Measurements from ENCODE around the gene SLC26A11.

Gene SLC26A11

DNA sequence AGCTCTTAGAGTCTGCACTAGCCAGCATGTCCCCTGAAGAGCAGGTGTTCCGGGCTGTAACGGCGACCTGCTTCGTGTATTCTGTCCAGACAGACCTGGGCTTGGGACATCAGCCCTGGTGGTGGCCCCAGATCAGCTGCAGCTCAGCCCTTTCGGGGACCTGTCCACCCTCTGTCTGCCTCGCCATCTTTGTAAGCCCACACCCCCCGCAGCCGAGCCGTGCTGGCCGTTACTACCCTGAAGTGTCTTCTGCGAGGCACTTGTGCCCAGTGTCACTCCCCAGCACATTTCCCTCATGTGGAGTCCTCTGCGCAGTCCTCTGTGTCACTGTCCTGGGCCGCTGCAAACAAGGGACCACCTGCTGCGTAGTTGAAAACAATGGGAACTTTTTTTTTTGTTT is 40.0 kb upstream of the SLC26A11 start:
- TF ChIP-seq, protein P1, sequence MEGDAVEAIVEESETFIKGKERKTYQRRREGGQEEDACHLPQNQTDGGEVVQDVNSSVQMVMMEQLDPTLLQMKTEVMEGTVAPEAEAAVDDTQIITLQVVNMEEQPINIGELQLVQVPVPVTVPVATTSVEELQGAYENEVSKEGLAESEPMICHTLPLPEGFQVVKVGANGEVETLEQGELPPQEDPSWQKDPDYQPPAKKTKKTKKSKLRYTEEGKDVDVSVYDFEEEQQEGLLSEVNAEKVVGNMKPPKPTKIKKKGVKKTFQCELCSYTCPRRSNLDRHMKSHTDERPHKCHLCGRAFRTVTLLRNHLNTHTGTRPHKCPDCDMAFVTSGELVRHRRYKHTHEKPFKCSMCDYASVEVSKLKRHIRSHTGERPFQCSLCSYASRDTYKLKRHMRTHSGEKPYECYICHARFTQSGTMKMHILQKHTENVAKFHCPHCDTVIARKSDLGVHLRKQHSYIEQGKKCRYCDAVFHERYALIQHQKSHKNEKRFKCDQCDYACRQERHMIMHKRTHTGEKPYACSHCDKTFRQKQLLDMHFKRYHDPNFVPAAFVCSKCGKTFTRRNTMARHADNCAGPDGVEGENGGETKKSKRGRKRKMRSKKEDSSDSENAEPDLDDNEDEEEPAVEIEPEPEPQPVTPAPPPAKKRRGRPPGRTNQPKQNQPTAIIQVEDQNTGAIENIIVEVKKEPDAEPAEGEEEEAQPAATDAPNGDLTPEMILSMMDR (IDR thresholded peaks at IDR 0.05; ENCODE audit: control extremely low read depth, extremely low read depth, low read depth, missing control alignments) = no peak
- CTCF ChIA-PET = interaction anchor here (1.0 to 1.2 kb wide), 2 partner anchors 15 to 79 kb away, joined by 3 read pairs; partner anchors contain the start of gene GAA
- DNase-seq (ENCODE audit: extremely low spot score) = no peak
- POLR2A ChIA-PET = interaction anchor here (0.6 kb wide), 1 partner anchor 33 kb away, joined by 4 read pairs; no protein-coding TSS in a partner anchor

DNA sequence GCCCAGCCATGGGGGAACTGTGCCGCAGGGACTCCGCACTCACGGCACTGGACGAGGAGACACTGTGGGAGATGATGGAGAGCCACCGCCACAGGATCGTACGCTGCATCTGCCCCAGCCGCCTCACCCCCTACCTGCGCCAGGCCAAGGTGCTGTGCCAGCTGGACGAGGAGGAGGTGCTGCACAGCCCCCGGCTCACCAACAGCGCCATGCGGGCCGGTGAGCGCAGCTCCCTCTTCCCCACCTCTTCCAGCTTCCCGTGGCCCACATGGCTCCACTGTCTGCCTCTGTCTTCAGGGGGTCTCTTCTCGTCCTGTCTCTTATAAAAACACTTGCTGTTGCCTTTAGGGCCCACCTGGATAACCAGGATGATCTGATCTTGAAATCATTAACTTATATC is 38.8 kb upstream of the SLC26A11 start:
- no peak for DNase-seq (ENCODE audit: extremely low spot score)
- POLR2A ChIA-PET = no interaction called here
- CTCF ChIA-PET = interaction anchor here (1.4 kb wide), 1 partner anchor 14 kb away, joined by 5 read pairs; no protein-coding TSS in a partner anchor
- TF ChIP-seq, protein P1 (IDR thresholded peaks at IDR 0.05; ENCODE audit: control extremely low read depth, extremely low read depth, low read depth, missing control alignments) = no peak

DNA sequence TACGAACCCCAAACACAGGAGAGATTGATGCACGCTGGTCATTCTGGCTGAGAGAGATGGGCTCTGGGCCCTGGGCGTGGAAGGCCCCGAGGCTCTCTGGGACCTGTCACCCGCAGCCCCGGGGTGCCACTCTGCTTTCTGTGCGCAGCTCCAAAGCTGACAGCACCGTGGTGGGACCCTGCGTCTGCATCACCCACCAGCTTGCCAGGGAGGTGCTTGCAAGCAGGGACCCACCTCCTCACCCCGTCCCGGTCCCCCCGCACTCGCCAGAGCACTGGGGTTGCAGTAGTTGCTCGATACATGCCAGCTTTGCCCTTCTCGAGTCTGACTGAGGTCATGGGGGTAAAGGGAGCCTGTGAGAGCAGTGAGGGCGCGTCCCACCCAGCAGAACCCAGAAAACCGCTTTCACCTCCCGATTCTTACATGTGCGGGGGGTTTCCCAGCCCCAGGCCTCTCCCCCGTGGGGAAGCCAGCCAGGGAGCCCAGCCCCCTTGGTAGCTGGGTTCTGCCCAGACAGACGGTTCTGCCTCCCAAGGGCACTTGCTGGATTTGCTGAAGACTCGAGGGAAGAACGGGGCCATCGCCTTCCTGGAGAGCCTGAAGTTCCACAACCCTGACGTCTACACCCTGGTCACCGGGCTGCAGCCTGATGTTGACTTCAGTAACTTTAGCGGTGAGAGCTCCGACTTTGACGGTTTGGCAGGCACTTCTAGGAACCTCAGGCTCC is 37.9 kb upstream of the SLC26A11 start:
- CTCF ChIA-PET = interaction anchor here (1.4 kb wide), 1 partner anchor 13 kb away, joined by 5 read pairs; no protein-coding TSS in a partner anchor
- no peak for DNase-seq (ENCODE audit: extremely low spot score)
- TF ChIP-seq, protein P1 (IDR thresholded peaks at IDR 0.05; ENCODE audit: control extremely low read depth, extremely low read depth, low read depth, missing control alignments) = no peak
- POLR2A ChIA-PET = no interaction called here

DNA sequence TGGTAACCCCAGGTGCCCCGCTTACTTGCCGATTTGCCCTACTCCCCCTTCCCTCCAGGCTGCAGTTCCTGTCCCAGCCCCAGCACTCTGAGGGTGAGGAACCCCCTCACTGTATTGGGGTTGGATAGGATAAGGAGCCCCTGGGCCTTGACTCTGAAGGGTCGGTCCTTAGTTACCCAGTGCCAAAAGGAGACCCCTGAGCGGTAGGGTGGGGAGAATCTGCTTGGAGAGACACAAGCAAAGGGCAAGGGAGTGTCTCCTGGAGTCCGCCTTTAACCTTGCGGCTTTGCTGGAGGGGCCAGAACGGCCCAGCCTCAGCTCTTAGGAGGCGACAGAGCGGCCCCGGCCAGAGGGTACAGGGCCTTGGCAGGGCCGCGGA is 37.4 kb upstream of the SLC26A11 start:
- TF ChIP-seq, protein P1 (IDR thresholded peaks at IDR 0.05; ENCODE audit: control extremely low read depth, extremely low read depth, low read depth, missing control alignments) = no peak
- no peak for DNase-seq (ENCODE audit: extremely low spot score)
- ChIA-PET POLR2A (no interaction called here), CTCF (interaction anchor here (0.9 to 1.3 kb wide), 2 partner anchors 9 to 12 kb away, joined by 3 to 4 read pairs; no protein-coding TSS in a partner anchor)

DNA sequence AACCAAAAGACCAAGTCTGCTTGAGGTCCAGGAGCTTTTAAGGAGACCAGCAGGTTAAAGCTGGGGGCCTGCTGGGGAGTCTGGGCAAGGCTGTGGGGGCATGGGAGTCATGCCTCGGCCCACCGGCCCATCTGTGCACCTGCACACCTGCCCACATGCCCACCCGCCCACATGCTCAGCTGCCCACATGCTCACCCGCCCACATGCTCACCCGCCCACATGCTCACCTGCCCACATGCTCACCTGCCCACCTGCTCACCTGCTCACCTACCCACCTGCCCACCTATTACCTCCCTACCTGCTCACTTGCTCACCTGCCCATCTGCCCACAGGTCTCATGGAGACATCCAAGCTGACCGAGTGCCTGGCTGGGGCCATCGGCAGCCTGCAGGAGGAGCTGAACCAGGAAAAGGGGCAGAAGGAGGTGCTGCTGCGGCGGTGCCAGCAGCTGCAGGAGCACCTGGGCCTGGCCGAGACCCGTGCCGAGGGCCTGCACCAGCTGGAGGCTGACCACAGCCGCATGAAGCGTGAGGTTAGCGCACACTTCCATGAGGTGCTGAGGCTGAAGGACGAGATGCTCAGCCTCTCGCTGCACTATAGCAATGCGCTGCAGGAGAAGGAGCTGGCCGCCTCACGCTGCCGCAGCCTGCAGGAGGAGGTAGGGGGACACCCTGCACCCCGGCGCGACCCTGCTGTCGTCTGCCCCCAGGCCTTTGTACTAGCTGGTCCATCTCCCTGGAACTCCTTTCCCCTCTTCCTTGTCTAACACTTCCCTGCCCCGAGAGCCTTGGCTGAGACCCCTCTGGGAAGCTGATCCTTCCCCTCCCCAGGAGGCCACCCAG is 36.4 kb upstream of the SLC26A11 start:
- CTCF ChIA-PET = interaction anchor here (0.9 to 1.3 kb wide), 3 partner anchors 8 to 13 kb away, joined by 3 to 4 read pairs (median 3); no protein-coding TSS in a partner anchor

DNA sequence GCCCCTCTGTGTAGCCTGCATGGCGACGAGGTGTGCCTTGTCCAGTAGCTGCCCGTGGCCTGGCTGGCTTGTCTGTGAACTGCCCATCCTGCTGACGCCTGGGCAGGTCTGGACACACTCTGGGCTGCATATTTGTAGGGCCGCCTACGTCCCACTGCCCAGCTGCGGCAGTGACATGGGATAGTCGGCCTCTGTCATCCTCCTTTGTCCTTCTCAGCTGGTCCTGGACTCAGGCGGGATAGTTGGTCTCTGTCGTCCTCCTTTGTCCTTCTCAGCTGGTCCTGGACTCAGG is 35.9 kb upstream of the SLC26A11 start:
- TF ChIP-seq, protein P1 (IDR thresholded peaks at IDR 0.05; ENCODE audit: control extremely low read depth, extremely low read depth, low read depth, missing control alignments) = no peak
- POLR2A ChIA-PET = no interaction called here
- DNase-seq (ENCODE audit: extremely low spot score) = no peak
- CTCF ChIA-PET = interaction anchor here (1.0 to 1.3 kb wide), 3 partner anchors 8 to 13 kb away, joined by 3 to 4 read pairs (median 3); no protein-coding TSS in a partner anchor

More for the DNA sequence above, 36.4 kb upstream of the SLC26A11 start:
- no peak for DNase-seq (ENCODE audit: extremely low spot score)
- POLR2A ChIA-PET = no interaction called here
- TF ChIP-seq, protein P1 (IDR thresholded peaks at IDR 0.05; ENCODE audit: control extremely low read depth, extremely low read depth, low read depth, missing control alignments) = no peak
